Testis (tissue), 2 donors: ENCODE results near the gene PADI6.

Source experiments
- CTCF ChIP-seq, 3 experiments: fragments of 450-650 bp in 2 of 3; fragments of 200-600 bp in 1 of 3; sonication (generic) in 1 of 3; IDR thresholded peaks; one replicate each; pipeline ENCODE4 v1.5.1; 2016 to 2019; ENCODE audit warnings: antibody characterized with exemption in 3 of 3, mild to moderate bottlenecking in 2 of 3, moderate library complexity in 1 of 3
- POLR2A ChIP-seq: fragments of 450-650 bp; IDR thresholded peaks from one replicate; pipeline ENCODE4 v1.6.1; 2017; ENCODE audit warnings: antibody characterized with exemption, mild to moderate bottlenecking, moderate library complexity

DNA sequence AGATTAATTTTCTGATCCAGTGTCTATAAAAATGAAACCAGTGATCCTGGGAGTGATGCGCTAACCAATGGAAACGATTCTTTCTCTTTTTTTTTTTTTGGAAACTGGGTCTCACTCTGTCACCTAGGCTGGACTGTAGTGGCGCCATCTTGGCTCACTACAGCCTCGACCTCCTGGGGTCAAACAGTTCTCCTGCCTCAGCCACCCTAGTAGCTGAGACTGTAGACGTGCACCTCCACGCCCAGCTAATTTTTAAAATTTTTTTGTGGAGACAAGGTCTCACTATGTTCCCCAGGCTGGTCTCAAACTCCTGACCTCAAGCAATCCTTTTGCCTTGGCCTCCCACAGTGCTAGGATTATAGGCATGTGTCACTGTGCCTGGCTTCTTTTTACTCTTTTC, 70.8 kb downstream of the PADI6 start:
- TF ChIP-seq POLR2A (no peak), CTCF (IDR thresholded peaks at IDR 0.05) (no peak)
